Vagina (tissue), 2 donors: ENCODE measurements around the gene LAMA2. TPM values are rescaled to one million over a fixed set of nuclear protein-coding genes. Genes with fewer than 3 reads are reported as not detected.

Source experiments
- DNase-seq, 2 donors: peaks; one replicate each; pipeline ENCODE4 v3.0.0-alpha.2; 2017; ENCODE audit errors: extremely low spot score in 2 of 2
- H3K27ac ChIP-seq: fragments of 200-600 bp; sonication (generic); one replicate; pipeline ENCODE4 v1.5.1; 2019
- H3K27me3 ChIP-seq: fragments of 200-600 bp; sonication (generic); one replicate; pipeline ENCODE4 v1.5.1; 2019
- H3K36me3 ChIP-seq, 2 donors: fragments of 200-600 bp; sonication (generic); one replicate each; pipeline ENCODE4 v1.5.1; 2017 to 2019
- H3K4me1 ChIP-seq: fragments of 200-600 bp; sonication (generic); one replicate; pipeline ENCODE4 v1.5.1; 2019
- H3K4me3 ChIP-seq, 2 donors: fragments of 200-600 bp; sonication (generic); 1 replicate in 1 of 2; 2 replicates in 1 of 2; pipeline ENCODE4 v1.5.1; 2016 to 2019
- H3K9me3 ChIP-seq: fragments of 200-600 bp; sonication (generic); one replicate; pipeline ENCODE4 v1.5.1; 2019
- POLR2A ChIP-seq, 2 donors: fragments of 450-650 bp; IDR thresholded peaks; one replicate each; pipeline ENCODE4 v1.6.1; 2017; ENCODE audit warnings: antibody characterized with exemption in 2 of 2, mild to moderate bottlenecking in 2 of 2, moderate library complexity in 2 of 2
- POLR2AphosphoS5 ChIP-seq, 2 donors: sonication (generic); formaldehyde crosslinking; IDR thresholded peaks; one replicate each; pipeline ENCODE4 v1.9.0; 2017; ENCODE audit warnings: antibody characterized with exemption in 2 of 2, mild to moderate bottlenecking in 2 of 2, low read depth in 1 of 2; ENCODE audit not compliant: insufficient read depth in 1 of 2
- intact Hi-C: fragments of 100-400 bp; cut with DNase I; formaldehyde crosslinking; loops from one replicate; pipeline ENCODE4 v1.15.1; 2023
- total RNA-seq: library from RNA; depleted of rRNA; stranded (reverse); fragments of >200 nt; gene quantifications from one replicate; pipeline ENCODE4 v1.2.3, GENCODE V29; 2016
- TF ChIP-seq, protein P1 (sequence below), 3 experiments: fragments of 450-650 bp in 2 of 3; fragments of 200-600 bp in 1 of 3; sonication (generic) in 1 of 3; IDR thresholded peaks; one replicate each; pipeline ENCODE4 v1.5.1; 2017 to 2019; ENCODE audit warnings: antibody characterized with exemption in 3 of 3, mild to moderate bottlenecking in 2 of 3, moderate library complexity in 2 of 3

The LAMA2 gene
- total RNA-seq, 1 donor from 2014 or later, result 91.1 TPM

GRCh38 chr6:129460221-129460620, 577.3 kb downstream of the LAMA2 start:
- intact Hi-C loops, result no loop called here
- Histone ChIP-seq H3K36me3 (peaks cover 0 to 4% of the 10 kb centered on the region in 2 donors), H3K27me3 (no peaks in the 10 kb centered on the region), H3K4me1 (no peaks in the 10 kb centered on the region), H3K4me3 (no peak overlapping the region), H3K9me3 (no peaks in the 10 kb centered on the region), H3K27ac (no peak overlapping the region)
- DNase-seq, result no peak
- TF ChIP-seq POLR2A (IDR thresholded peaks at IDR 0.05) (no peak), POLR2AphosphoS5 (IDR thresholded peaks at IDR 0.05; ENCODE audit: insufficient read depth in 1 of 2, low read depth in 1 of 2) (no peak)
- TF ChIP-seq, protein P1, sequence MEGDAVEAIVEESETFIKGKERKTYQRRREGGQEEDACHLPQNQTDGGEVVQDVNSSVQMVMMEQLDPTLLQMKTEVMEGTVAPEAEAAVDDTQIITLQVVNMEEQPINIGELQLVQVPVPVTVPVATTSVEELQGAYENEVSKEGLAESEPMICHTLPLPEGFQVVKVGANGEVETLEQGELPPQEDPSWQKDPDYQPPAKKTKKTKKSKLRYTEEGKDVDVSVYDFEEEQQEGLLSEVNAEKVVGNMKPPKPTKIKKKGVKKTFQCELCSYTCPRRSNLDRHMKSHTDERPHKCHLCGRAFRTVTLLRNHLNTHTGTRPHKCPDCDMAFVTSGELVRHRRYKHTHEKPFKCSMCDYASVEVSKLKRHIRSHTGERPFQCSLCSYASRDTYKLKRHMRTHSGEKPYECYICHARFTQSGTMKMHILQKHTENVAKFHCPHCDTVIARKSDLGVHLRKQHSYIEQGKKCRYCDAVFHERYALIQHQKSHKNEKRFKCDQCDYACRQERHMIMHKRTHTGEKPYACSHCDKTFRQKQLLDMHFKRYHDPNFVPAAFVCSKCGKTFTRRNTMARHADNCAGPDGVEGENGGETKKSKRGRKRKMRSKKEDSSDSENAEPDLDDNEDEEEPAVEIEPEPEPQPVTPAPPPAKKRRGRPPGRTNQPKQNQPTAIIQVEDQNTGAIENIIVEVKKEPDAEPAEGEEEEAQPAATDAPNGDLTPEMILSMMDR (IDR thresholded peaks at IDR 0.05), result no peak

DNA sequence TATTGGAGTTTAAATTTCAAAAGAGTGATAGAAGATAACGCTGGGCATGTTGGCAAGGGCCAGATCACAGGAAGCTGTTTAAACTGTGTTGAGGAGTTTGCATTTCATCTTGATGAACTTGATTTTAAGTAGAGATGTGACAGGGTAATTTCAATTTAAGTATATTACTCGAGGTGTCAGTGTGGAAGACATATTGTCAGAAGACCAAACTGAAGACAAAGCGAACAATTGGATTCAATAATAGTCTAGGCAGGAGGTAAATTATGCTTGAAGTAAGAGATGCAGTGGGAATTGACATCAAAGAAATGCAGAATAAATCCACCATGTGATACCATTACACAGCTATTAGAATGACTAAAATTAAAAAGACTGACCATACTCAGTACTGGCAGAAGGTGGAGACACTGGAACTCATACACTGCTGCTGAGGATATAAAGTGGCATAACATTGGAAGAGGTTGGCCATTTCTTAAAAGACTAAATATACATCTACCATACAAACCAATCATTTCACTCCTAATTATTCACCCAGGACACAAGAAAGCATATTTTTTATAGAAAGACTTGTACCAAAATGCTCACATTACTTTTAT, 586.2 kb downstream of the LAMA2 start:
- H3K36me3 ChIP-seq, result peaks cover 0 to 6% of the 10 kb centered on the region in 2 donors
- no peak overlapping the region for H3K27ac ChIP-seq
- H3K4me3 ChIP-seq, result no peak overlapping the region
- no peaks in the 10 kb centered on the region for H3K9me3 ChIP-seq
- TF ChIP-seq, protein P1 (IDR thresholded peaks at IDR 0.05), result no peak
- TF ChIP-seq POLR2A (IDR thresholded peaks at IDR 0.05) (no peak), POLR2AphosphoS5 (IDR thresholded peaks at IDR 0.05; ENCODE audit: insufficient read depth in 1 of 2, low read depth in 1 of 2) (no peak)
- intact Hi-C loops, result no loop called here
- H3K27me3 ChIP-seq, result no peaks in the 10 kb centered on the region
- no peaks in the 10 kb centered on the region for H3K4me1 ChIP-seq
- DNase-seq, result no peak

DNA sequence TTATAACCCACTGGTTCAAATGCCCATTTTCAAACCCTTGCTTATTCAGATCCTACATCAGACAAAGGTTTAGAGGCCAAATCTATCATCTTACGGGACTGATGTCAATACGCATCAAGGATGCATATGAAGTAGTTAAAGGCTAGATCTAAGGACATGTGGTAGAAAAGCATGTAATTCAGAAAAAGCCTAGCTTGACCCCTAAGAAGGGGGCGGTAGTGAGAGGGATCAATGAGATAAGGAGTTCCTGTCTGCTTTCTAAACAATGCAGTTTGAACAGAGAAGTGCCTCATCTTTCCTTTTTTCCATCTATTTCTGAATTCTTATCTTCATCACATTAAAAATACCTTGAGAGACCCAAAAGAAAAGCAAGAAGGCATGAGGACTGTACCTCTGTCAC, 589.3 kb downstream of the LAMA2 start:
- no peak for TF ChIP-seq POLR2AphosphoS5 (IDR thresholded peaks at IDR 0.05; ENCODE audit: insufficient read depth in 1 of 2, low read depth in 1 of 2)
- TF ChIP-seq, protein P1 (IDR thresholded peaks at IDR 0.05), result no peak
- TF ChIP-seq POLR2A (IDR thresholded peaks at IDR 0.05), result no peak
- Histone ChIP-seq H3K36me3 (no peaks in the 10 kb centered on the region), H3K9me3 (no peaks in the 10 kb centered on the region), H3K4me3 (no peak overlapping the region), H3K27me3 (no peaks in the 10 kb centered on the region), H3K27ac (no peak overlapping the region), H3K4me1 (no peaks in the 10 kb centered on the region)
- no peak for DNase-seq
- intact Hi-C loops, result no loop called here

DNA sequence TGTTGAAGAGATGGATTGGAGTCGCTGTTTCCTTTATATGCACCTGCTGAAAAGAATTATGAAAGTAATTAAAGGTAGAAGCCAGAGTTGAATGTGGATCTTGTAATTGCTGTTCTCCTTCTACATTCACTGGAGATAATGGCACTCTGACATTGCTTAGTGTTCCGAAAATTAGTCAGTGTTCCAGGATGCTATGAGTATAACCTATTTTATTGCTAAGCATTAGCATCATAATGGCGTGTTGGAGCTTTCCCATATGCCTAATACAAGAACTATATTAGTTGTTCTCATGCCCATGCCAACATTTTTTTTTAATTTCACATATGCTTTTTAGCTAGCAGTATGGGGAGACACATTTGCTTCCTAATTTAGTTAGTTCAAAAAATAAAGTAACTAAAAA, 590.6 kb downstream of the LAMA2 start:
- TF ChIP-seq POLR2AphosphoS5 (IDR thresholded peaks at IDR 0.05; ENCODE audit: insufficient read depth in 1 of 2, low read depth in 1 of 2) (no peak), POLR2A (IDR thresholded peaks at IDR 0.05) (no peak)
- TF ChIP-seq, protein P1 (IDR thresholded peaks at IDR 0.05), result no peak
- Histone ChIP-seq H3K36me3 (no peaks in the 10 kb centered on the region), H3K9me3 (no peaks in the 10 kb centered on the region), H3K4me3 (no peak overlapping the region), H3K27me3 (no peaks in the 10 kb centered on the region), H3K27ac (no peak overlapping the region), H3K4me1 (no peaks in the 10 kb centered on the region)
- intact Hi-C loops, result no loop called here
- DNase-seq, result no peak

- H3K36me3 ChIP-seq, result no peaks in the 10 kb centered on the region
- no peak overlapping the region for H3K4me3 ChIP-seq
- intact Hi-C loops, result no loop called here
- no peaks in the 10 kb centered on the region for H3K27me3 ChIP-seq
- no peak overlapping the region for H3K27ac ChIP-seq
- no peaks in the 10 kb centered on the region for H3K9me3 ChIP-seq
- H3K4me1 ChIP-seq, result no peaks in the 10 kb centered on the region
- DNase-seq, result no peak
- TF ChIP-seq POLR2AphosphoS5 (IDR thresholded peaks at IDR 0.05; ENCODE audit: insufficient read depth in 1 of 2, low read depth in 1 of 2), result no peak
- TF ChIP-seq POLR2A (IDR thresholded peaks at IDR 0.05), result no peak
- TF ChIP-seq, protein P1 (IDR thresholded peaks at IDR 0.05), result no peak
These were observed 592.7 kb downstream of the LAMA2 start for GRCh38 chr6:129475477-129476247.
